Smooth muscle cell (in vitro differentiated cells): ENCODE data around the gene ACACB. TPM values are rescaled to one million over a fixed set of nuclear protein-coding genes. Genes with fewer than 3 reads are reported as not detected.
"Not testable (repeated sequence)": the region's sequence is repeated elsewhere in the genome, so short reads cannot be mapped to it uniquely, and the experiment has no call there.

Source experiments
- DNase-seq: peaks from one replicate; lab custom pipeline; 2025; ENCODE audit not compliant: unreplicated experiment; lab: John Stamatoyannopoulos, UW
- H2AFZ ChIP-seq: fragments of 200-600 bp; sonication (generic); 2 replicates; pipeline ENCODE4 v1.6.0; 2016; ENCODE audit warnings: antibody characterized with exemption, low read depth, mild to moderate bottlenecking
- H3F3A ChIP-seq: fragments of 200-600 bp; sonication (generic); 2 replicates; pipeline ENCODE4 v1.6.0; 2017; ENCODE audit warnings: antibody characterized with exemption, low read depth
- H3K27ac ChIP-seq: fragments of 200-600 bp; sonication (generic); 2 replicates; pipeline ENCODE4 v1.5.1; 2016; ENCODE audit warnings: low read depth, mild to moderate bottlenecking
- H3K27me3 ChIP-seq: fragments of 200-600 bp; sonication (generic); 2 replicates; pipeline ENCODE4 v1.6.1; 2016; ENCODE audit warnings: low read depth, mild to moderate bottlenecking
- H3K36me3 ChIP-seq: fragments of 200-600 bp; sonication (generic); 2 replicates; pipeline ENCODE4 v1.5.1; 2016; ENCODE audit warnings: low read depth
- H3K4me1 ChIP-seq: fragments of 200-600 bp; sonication (generic); 2 replicates; pipeline ENCODE4 v1.5.1; 2016; ENCODE audit warnings: low read depth
- H3K4me2 ChIP-seq: fragments of 200-600 bp; sonication (generic); 2 replicates; pipeline ENCODE4 v1.6.0; 2016; ENCODE audit warnings: mild to moderate bottlenecking
- H3K4me3 ChIP-seq: fragments of 200-600 bp; sonication (generic); 2 replicates; pipeline ENCODE4 v1.5.1; 2016; ENCODE audit warnings: mild to moderate bottlenecking
- H3K79me2 ChIP-seq: fragments of 200-600 bp; sonication (generic); 2 replicates; pipeline ENCODE4 v1.6.0; 2016; ENCODE audit warnings: low read depth, mild to moderate bottlenecking
- H3K9ac ChIP-seq: fragments of 200-600 bp; sonication (generic); 2 replicates; pipeline ENCODE4 v1.6.0; 2016; ENCODE audit warnings: low read depth
- H3K9me3 ChIP-seq: fragments of 200-600 bp; sonication (generic); replicated peaks from 2 replicates; pipeline ENCODE4 v1.5.1; 2016; ENCODE audit warnings: low read depth
- H4K20me1 ChIP-seq: fragments of 200-600 bp; sonication (generic); 2 replicates; pipeline ENCODE4 v1.6.0; 2016; ENCODE audit warnings: low read depth
- CTCF ChIP-seq: fragments of 200-600 bp; sonication (generic); IDR thresholded peaks from 2 replicates; pipeline ENCODE4 v1.5.1; 2017; ENCODE audit warnings: borderline replicate concordance, mild to moderate bottlenecking, antibody characterized with exemption; ENCODE audit not compliant: insufficient read depth, poor library complexity, severe bottlenecking
- WGBS: methylation state at CpG from one replicate; pipeline ENCODE4 v1.1.7; 2016; ENCODE audit warnings: low lambda C conversion rate; 5-methylcytosine and 5-hydroxymethylcytosine counted together
- polyA plus RNA-seq: library from polyadenylated mRNA; unstranded; fragments of >200 nt; fragmentation: Nextera tagmentation; extraction: Ambion mirVana; gene quantifications from 2 replicates; pipeline ENCODE4 v1.2.1, GENCODE V29; 2016
- total RNA-seq: library from RNA; depleted of rRNA; stranded (reverse); fragments of >200 nt; gene quantifications from 2 replicates; pipeline ENCODE4 v1.2.3, GENCODE V29; 2014

The ACACB gene
- total and polyA plus RNA-seq, 2 experiments from 2014 or later: 0.58 to 2.0 TPM

- no peaks in the 10 kb centered on the region for H3K27me3 ChIP-seq
- no peak overlapping the region for H3K9ac ChIP-seq
- H3F3A ChIP-seq: no peaks in the 10 kb centered on the region
- H3K27ac ChIP-seq: no peak overlapping the region
- no peaks in the 10 kb centered on the region for H3K79me2 ChIP-seq
- no peaks in the 10 kb centered on the region for H3K4me1 ChIP-seq
- 97% methylated on average over 3 of the region's 3 CpGs for WGBS
- no peaks in the 10 kb centered on the region for H4K20me1 ChIP-seq
- H2AFZ ChIP-seq: no peak overlapping the region
- no peak for DNase-seq
- no peaks in the 10 kb centered on the region for H3K36me3 ChIP-seq
- TF ChIP-seq CTCF: no peak
- H3K9me3 ChIP-seq: no peaks in the 10 kb centered on the region
- H3K4me3 ChIP-seq: no peak overlapping the region
- H3K4me2 ChIP-seq: no peak overlapping the region
Measured at GRCh38 chr12:109169262-109169661, 52.9 kb downstream of the ACACB start.

- Histone ChIP-seq H3K4me2 (no peak overlapping the region), H4K20me1 (no peaks in the 10 kb centered on the region), H3K27ac (no peak overlapping the region), H3K4me3 (no peak overlapping the region), H3K9me3 (no peaks in the 10 kb centered on the region), H3K36me3 (no peaks in the 10 kb centered on the region), H2AFZ (no peak overlapping the region), H3K4me1 (no peaks in the 10 kb centered on the region), H3F3A (no peaks in the 10 kb centered on the region), H3K79me2 (no peaks in the 10 kb centered on the region), H3K9ac (no peak overlapping the region), H3K27me3 (no peaks in the 10 kb centered on the region)
- DNase-seq: no peak
- TF ChIP-seq CTCF: no peak
- 76% methylated on average over 6 of the region's 6 CpGs for WGBS
Measured at GRCh38 chr12:109169686-109170085, 53.3 kb downstream of the ACACB start.

- H3K4me2 ChIP-seq: no peak overlapping the region
- no peaks in the 10 kb centered on the region for H3F3A ChIP-seq
- no peak overlapping the region for H3K9ac ChIP-seq
- H2AFZ ChIP-seq: no peak overlapping the region
- H3K79me2 ChIP-seq: no peaks in the 10 kb centered on the region
- no peaks in the 10 kb centered on the region for H3K4me1 ChIP-seq
- no peaks in the 10 kb centered on the region for H3K9me3 ChIP-seq
- H3K36me3 ChIP-seq: no peaks in the 10 kb centered on the region
- H3K4me3 ChIP-seq: no peak overlapping the region
- WGBS: 94% methylated on average over 7 of the region's 7 CpGs
- no peak for DNase-seq
- no peak for TF ChIP-seq CTCF
- no peaks in the 10 kb centered on the region for H4K20me1 ChIP-seq
- no peaks in the 10 kb centered on the region for H3K27me3 ChIP-seq
- H3K27ac ChIP-seq: no peak overlapping the region
Measured at GRCh38 chr12:109170324-109170723, 53.9 kb downstream of the ACACB start.

GRCh38 chr12:109172787-109173186, 56.4 kb downstream of the ACACB start:
- H3F3A ChIP-seq, H3K27ac ChIP-seq, H2AFZ ChIP-seq, H3K4me3 ChIP-seq, H3K9ac ChIP-seq, H4K20me1 ChIP-seq, H3K4me1 ChIP-seq, H3K4me2 ChIP-seq, H3K36me3 ChIP-seq, H3K79me2 ChIP-seq, H3K9me3 ChIP-seq, DNase-seq, H3K27me3 ChIP-seq: not testable (repeated sequence)
- 96% methylated on average over 6 of the region's 6 CpGs for WGBS
